GM18907 (cell line): Measurements from ENCODE around the gene GPAM.
"Not testable (repeated sequence)": the region's sequence is repeated elsewhere in the genome, so short reads cannot be mapped to it uniquely, and the experiment has no call there.

ENCODE experiments used
- ATAC-seq: cut with Tn5 transposase; IDR thresholded peaks from one replicate; pipeline ENCODE4 v1.9.1; 2021; ENCODE audit warnings: mild to moderate bottlenecking, moderate library complexity; ENCODE audit not compliant: unreplicated experiment

GPAM gene

GRCh38 chr10:112137154-112137987 is 46.2 kb downstream of the GPAM start:
- peak; percentile 58 for ATAC-seq

GRCh38 chr10:112136486-112137153 is 46.9 kb downstream of the GPAM start:
- ATAC-seq: no peak

GRCh38 chr10:112135604-112136003 is 48.0 kb downstream of the GPAM start:
- no peak for ATAC-seq

GRCh38 chr10:112132435-112132834 is 51.1 kb downstream of the GPAM start:
- no peak for ATAC-seq

GRCh38 chr10:112131996-112132395 is 51.6 kb downstream of the GPAM start:
- no peak for ATAC-seq

- ATAC-seq: no peak
Measured at GRCh38 chr10:112131346-112131745, 52.2 kb downstream of the GPAM start.

- no peak for ATAC-seq
Measured at GRCh38 chr10:112126901-112127300, 56.7 kb downstream of the GPAM start.

- no peak for ATAC-seq
Measured at GRCh38 chr10:112126172-112126571, 57.4 kb downstream of the GPAM start.

GRCh38 chr10:112124866-112125265 is 58.7 kb downstream of the GPAM start:
- ATAC-seq: no peak

- ATAC-seq: no peak
Measured at GRCh38 chr10:112122827-112123226, 60.7 kb downstream of the GPAM start.

GRCh38 chr10:112120491-112120890 is 63.1 kb downstream of the GPAM start:
- ATAC-seq: no peak

GRCh38 chr10:112115781-112116385 is 67.7 kb downstream of the GPAM start:
- ATAC-seq: peak; percentile 90

- ATAC-seq: not testable (repeated sequence)
Measured at GRCh38 chr10:112109779-112110178, 73.8 kb downstream of the GPAM start.
